GDM1 (cell line): ENCODE measurements around the gene ZBTB40.

Source experiments
- DNase-seq: peaks from one replicate; lab custom pipeline; 2025; lab: John Stamatoyannopoulos, UW

ZBTB40 gene, protein sequence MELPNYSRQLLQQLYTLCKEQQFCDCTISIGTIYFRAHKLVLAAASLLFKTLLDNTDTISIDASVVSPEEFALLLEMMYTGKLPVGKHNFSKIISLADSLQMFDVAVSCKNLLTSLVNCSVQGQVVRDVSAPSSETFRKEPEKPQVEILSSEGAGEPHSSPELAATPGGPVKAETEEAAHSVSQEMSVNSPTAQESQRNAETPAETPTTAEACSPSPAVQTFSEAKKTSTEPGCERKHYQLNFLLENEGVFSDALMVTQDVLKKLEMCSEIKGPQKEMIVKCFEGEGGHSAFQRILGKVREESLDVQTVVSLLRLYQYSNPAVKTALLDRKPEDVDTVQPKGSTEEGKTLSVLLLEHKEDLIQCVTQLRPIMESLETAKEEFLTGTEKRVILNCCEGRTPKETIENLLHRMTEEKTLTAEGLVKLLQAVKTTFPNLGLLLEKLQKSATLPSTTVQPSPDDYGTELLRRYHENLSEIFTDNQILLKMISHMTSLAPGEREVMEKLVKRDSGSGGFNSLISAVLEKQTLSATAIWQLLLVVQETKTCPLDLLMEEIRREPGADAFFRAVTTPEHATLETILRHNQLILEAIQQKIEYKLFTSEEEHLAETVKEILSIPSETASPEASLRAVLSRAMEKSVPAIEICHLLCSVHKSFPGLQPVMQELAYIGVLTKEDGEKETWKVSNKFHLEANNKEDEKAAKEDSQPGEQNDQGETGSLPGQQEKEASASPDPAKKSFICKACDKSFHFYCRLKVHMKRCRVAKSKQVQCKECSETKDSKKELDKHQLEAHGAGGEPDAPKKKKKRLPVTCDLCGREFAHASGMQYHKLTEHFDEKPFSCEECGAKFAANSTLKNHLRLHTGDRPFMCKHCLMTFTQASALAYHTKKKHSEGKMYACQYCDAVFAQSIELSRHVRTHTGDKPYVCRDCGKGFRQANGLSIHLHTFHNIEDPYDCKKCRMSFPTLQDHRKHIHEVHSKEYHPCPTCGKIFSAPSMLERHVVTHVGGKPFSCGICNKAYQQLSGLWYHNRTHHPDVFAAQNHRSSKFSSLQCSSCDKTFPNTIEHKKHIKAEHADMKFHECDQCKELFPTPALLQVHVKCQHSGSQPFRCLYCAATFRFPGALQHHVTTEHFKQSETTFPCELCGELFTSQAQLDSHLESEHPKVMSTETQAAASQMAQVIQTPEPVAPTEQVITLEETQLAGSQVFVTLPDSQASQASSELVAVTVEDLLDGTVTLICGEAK

GRCh38 chr1:22451702-22452480 lies at the start of gene ZBTB40:
Gene ZBTB40 (plus strand): TSS chr1:22451851. CDS start chr1:22489949, 38,098 bp downstream.
- peak; percentile 93 for DNase-seq

- no peak for DNase-seq
Measured at GRCh38 chr1:22402356-22403053, 49.1 kb upstream of the ZBTB40 start.

DNA sequence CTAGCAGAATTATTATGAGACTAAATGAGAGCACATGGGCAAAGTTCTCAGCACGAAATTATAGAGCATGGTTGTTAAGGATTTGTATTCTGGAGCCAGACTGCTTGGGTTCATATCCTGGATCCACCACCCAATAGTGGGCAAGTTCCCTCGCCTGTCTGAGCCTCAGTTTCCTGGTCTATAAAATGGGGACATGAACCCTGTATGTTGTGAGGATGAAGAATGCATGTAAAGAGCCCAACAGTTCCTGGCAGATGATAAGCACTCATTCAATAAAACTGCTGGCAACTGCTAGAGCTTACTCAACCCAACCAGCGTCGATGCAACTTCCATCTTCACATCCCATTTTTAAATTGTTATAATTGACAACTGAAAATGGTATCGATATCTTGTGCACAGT lies 47.2 kb upstream of the ZBTB40 start:
- DNase-seq, result no peak

GRCh38 chr1:22406722-22407495 lies 44.7 kb upstream of the ZBTB40 start:
- DNase-seq, result no peak

DNA sequence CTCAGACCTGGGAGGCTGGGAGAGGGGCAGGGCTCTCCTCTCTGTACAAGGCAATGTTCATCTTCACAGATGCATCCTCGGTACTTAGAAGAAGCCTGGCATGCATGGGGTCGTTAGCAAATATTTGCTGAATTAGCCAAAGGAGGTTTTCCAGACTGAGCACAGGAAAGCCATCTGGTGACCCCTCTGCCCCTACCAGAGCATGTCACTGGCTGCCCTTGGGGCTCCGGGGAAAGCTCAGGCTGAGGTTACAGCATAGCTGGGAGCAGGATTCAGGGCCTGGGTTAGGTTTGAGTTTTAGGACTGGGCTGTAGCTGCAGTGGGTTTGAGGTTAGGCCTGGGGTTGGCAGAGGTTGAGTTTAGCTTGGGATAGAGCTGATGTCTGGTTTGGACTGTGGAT lies 43.4 kb upstream of the ZBTB40 start:
- DNase-seq, result no peak

DNA sequence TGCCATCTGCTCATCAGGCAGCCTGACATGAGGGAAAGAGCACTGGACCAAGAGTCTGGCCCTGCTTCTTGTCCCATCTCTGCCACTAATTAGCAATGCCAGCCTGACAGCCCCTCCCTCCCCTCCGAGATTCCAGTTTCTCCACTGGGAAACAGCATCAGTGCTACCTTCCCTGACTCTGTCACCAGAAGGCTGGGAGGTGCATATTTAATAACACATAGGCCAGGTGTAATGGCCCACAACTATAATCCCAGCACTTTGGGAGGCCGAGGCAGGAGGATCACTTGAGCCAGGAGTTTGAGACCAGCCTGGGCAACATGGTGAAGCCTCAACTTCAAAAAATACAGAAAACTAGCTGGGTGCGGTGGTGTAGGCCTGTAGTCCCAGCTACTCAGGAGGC lies 41.2 kb upstream of the ZBTB40 start:
- no peak for DNase-seq

DNA sequence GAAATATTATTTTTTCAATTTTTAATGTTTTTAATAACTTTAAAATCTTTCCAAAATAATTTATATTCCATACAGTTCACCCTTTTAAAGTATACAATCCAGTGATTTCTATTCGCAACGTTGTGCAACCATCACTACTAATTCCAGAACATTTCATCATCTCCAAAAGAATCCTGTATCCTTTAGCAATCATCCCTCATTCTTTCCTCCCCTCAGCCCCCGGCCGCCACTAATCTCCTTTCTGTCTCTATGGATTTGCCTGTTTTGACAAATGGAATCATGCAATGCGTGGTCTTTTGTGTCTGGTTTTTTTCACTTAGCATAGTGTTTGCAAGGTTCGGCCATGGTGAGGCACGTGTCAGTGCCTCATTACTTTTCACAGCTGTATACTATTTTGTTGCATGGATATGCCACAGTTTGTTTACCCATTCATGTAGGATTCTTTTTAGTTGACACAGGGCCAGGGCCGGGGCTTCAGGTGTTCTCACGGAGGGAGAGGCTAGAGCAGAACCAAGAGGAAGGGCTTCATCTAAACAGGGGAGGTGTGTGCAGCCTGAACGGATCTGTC lies 40.6 kb upstream of the ZBTB40 start:
- DNase-seq, result no peak

DNA sequence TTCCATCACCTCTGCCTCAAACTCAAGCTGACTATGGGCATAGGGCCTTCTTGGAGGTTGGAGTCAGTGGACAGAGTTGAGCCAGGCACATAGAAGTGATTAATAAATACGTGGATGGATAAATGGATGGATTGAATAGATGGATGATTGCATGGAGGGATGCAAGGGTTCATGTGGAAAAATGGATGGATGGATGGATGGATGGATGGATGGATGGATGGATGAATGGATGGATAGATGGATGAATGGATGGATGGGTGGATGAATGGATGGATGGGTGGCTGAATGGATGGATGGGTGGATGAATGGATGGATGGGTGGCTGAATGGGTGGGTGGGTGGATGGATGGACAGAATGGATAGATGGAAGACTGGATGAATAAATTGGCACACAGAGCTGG lies 40.1 kb upstream of the ZBTB40 start:
- DNase-seq, result no peak

DNA sequence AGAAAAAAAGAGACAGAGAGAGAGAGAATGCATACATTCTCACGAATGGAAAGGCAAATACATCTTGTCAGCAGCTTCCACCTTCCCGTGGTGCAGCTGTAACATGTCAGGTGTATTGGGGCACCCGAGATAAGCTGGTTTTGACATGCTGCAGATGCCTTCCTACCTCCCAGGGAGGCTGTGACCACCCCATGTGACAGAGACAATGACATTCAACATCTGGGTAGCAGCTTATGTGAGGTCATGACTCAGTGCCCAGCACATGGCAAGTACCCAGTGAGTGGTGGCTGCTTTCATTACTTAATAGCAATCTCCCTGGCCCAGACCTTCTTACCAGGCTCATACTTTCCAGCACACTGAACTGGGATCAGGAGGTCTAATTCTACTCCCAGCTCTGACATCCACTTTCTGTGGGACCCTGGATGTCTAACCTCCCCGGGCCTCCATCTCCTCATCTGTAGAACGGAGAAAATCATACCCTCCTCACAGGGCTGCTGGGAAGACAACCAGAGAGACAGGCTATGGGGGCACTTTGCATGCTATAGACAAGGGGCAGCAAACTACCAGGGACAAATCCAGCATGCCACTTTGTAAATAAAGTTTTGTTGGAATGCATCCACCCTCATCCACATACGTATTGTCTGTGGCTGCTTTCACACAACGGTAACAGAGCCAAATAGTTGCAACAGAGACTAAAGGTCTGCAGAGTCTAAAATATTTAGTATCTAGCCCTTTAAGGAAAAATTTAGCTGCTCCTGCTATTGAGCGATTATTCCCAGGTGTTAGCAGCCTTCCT lies 38.5 kb upstream of the ZBTB40 start:
- DNase-seq, result no peak

DNA sequence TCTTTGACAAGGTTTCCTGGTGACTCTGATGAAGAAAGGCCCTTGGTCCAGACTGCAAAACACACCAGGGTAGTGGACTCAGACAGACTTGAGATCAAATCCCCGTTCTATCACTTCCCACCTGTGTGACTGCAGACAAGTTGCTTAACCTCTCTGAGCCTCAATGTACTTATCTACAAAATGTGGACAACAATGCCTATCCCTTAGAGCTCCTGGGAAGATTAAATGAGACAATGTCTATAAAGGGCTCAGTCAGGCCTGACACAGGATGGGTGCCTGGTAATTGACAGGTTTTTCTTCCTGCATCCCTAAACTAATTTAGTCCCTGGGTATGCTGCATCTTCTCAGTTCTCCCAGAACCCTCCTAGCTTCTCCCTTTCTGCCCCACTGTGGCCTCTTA lies 37.9 kb upstream of the ZBTB40 start:
- DNase-seq, result no peak

- no peak for DNase-seq
Measured at GRCh38 chr1:22414244-22414751, 37.4 kb upstream of the ZBTB40 start.

DNA sequence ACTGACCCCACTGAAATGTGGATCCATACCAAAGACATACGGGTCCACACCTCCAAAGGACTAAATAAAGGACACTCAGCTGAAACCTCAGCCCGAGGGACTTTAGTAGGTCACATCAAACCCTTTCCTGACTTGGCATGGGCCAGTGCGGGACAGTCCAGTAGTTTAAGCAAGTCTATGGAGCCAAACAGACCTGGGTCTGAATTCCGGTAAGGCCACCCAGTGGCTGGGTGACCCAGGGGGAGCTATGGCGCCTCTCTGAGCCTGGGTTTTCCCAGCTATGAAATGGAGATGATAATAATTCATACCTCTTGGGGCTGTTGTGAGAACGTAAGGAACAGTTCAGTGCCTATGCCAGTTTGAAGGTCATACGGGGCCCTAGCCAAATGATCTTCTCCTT lies 36.2 kb upstream of the ZBTB40 start:
- DNase-seq, result no peak

DNA sequence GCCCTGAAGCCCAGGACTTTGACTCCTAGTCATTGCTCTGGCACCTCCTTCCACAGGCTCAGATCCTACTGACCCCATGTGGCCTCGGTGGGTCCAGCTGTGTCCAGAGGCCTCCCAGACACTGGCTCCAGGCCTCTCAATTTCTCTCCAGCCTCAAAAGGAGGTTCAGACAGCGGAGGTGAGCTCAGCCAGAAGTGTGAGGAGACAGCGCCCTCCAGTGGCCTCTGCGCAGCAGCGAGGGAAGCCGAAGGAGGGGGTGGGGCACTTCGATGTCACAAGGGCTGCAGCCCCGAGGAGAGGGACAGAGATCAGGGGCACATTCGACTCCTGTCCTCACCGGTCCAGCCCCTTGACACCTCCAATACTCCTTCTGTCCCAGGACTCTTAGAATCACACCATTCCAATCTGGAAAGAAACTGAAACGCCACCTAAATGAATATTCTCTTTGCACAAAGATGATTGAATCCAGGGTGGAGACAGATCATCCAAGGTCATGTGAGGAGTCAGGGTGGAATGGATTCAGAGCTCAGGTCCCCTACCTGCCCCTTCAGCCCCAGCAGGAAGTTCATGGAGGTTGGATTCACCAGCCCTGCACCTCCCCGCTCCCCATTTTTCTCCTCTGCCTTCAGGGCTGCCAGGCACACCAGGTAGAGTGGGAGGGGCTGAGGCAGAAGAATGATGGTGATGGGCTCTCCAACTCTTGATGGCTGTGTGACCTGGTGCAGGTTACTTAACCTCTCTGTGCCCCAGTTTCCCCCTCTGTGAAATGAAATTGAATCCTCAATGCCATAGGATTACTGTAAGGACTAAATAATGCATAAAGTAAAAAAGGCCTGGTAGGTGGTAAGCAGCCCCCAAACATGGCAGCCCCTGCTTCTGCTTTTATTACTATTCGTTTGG lies 34.8 kb upstream of the ZBTB40 start:
- DNase-seq, result peak; percentile 59

DNA sequence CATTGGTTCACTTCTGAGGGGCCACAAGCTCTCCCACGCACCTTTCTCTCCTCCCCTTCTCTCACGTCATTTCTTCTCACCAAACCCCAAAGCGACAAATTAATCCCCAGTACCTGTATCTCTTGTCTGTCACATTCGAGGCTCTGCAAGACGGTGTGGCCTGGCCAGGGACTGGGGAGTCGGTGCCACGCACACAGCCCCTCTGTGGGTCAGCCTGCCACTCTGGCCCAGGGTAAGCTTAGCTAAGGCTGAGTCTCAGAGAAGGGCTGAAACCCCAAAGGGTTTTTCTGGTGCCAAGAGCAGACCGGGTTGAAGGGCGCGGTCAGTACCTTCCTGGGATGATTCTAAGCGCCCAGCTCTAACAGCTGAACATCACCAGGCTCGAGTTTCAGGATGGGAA lies 34.2 kb upstream of the ZBTB40 start:
- DNase-seq, result no peak

- DNase-seq, result no peak
Measured at GRCh38 chr1:22418312-22418711, 33.3 kb upstream of the ZBTB40 start.

- DNase-seq, result no peak
Measured at GRCh38 chr1:22418933-22419382, 32.7 kb upstream of the ZBTB40 start.

GRCh38 chr1:22420455-22421053 lies 31.1 kb upstream of the ZBTB40 start:
- DNase-seq, result peak; percentile 61
